ENCODE results near the gene ATP8A2. TPM values are rescaled to one million over a fixed set of nuclear protein-coding genes. Genes with fewer than 3 reads are reported as not detected.

Gene ATP8A2
- total and polyA plus RNA-seq, 2 of the 8 experiments (the other 6 are each of a cell fraction or from before 2014, with no cell fraction given) = 2.4 to 8.3 TPM

DNA sequence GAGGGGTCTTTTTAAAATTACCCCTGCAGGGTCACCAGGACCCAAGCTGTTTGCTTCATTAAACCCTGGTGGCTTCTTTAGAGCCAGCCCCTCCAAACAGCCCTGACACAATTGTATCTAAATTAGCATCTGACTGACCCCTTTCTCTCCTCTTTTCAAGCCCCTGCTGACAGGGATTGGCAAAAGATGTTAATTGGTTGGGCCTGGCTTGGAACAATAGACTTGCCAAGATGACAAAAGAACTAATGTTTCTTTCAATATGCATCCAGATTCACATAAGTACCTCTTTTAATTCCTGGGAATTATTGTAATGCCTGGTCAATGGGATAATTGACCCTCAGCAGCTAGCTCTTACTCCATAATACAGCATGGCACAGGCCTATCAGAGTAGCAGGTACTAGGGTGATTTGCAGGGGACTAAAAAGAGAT is 539.2 kb downstream of the ATP8A2 start (continued):
- TF ChIP-seq CHD7 (IDR thresholded peaks at IDR 0.05; ENCODE audit: insufficient replicate concordance, low read length) = peak; percentile 89
- TF ChIP-seq SIRT6 (IDR thresholded peaks at IDR 0.05; ENCODE audit: low read length) = no peak
- TF ChIP-seq TAF1 (IDR thresholded peaks at IDR 0.05; ENCODE audit: low read depth, low read length) = no peak
- no peak for TF ChIP-seq CEBPB (IDR thresholded peaks at IDR 0.05; ENCODE audit: low read depth, low read length)
- no peak for TF ChIP-seq E2F6 (IDR thresholded peaks at IDR 0.05)
- no peak for TF ChIP-seq BRCA1 (IDR thresholded peaks at IDR 0.05; ENCODE audit: low read depth, low read length)
- TF ChIP-seq RAD21 (IDR thresholded peaks at IDR 0.05 in 1 of 2, conservative IDR thresholded peaks at IDR 0.05 in 1 of 2; ENCODE audit: low read depth in 2 of 2, low read length in 2 of 2) = 0 out of 4 replicates have a peak, but pooled peaks of 1 of the 2 experiments have one; percentile 7
- TF ChIP-seq SIX5 (IDR thresholded peaks at IDR 0.05; ENCODE audit: low read depth, low read length) = no peak

Measured in H1 (cell line).